Measurements from ENCODE around the gene BLTP2.

Gene BLTP2

DNA sequence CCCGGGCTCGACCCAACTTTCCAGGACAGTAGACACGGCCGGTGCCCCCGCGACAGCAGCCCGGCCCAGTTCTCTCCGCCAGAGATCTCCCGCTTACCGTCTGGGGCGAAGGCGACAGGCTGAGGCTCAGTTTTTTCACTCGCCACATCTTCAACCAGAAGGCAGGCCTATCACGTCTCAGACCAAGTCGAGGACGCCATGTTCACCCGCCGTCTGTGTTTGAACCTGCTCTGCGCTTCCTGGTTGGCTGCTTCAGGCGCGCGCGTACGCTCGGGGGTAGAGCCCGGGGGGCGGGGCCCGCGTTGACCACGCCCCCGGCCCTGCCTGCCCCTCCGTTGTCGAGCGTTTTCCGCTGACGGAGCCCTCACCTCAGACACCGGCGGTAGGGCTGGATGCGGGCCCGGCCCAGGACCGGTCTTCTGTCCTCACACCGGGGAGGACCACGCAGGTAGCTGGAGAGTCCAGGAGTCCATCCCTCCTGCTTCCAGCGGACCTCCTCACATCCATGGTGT lies 46.1 kb downstream of the BLTP2 start, which contains the start of gene SPAG5:
TSS of gene SPAG5 (minus strand) at position 227 of the 512 bp plus-strand sequence. CDS start at position 148, 79 bp downstream.
- DNase-seq (ENCODE audit: low read depth, low spot score), result peak; percentile 84

DNA sequence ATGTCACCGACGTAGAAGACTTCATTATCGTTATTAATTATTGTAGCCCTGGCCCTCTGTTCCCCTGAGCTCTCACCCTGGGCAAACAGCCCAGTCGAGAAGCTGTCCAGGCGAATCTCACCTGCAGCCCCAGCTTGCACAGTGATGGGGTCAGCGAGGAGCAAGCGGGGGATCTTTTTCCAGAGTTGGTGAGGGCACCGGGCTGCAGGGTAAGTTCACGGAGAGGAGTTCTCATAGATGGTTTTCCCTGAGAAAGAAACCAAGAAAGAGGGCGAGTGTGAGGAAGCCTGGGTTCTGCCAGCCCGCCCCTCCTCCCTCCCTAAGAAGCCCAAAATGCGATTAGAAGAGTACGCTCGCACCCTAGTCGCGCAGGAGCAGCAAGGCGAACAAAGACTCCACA lies 46.6 kb downstream of the BLTP2 start:
- Histone ChIP-seq H3K4me1 (ENCODE audit: insufficient read depth, insufficient read length) (no peaks in the 10 kb centered on the region), H3K9me3 (ENCODE audit: insufficient read depth, low read length) (no peaks in the 10 kb centered on the region), H3K4me3 (ENCODE audit: insufficient read length, low read depth) (peak overlapping the region; percentile 82), H3K9ac (ENCODE audit: insufficient read length, low read depth) (peak overlapping the region; percentile 91), H3K27me3 (ENCODE audit: insufficient read depth, insufficient read length) (no peaks in the 10 kb centered on the region), H3K36me3 (ENCODE audit: insufficient read depth, insufficient read length, low read length) (peaks cover 10% of the 10 kb centered on the region)
- no peak for DNase-seq (ENCODE audit: low read depth, low spot score)
- TF ChIP-seq YY1 (IDR thresholded peaks at IDR 0.05; ENCODE audit: insufficient read depth, insufficient read length) (no peak), SUZ12 (IDR thresholded peaks at IDR 0.05; ENCODE audit: extremely low read depth, insufficient read depth, insufficient read length) (no peak), ZNF274 (IDR thresholded peaks at IDR 0.05; ENCODE audit: low read depth, low read length) (no peak)

More for the DNA sequence above, 46.1 kb downstream of the BLTP2 start, which contains the start of gene SPAG5:
- no peaks in the 10 kb centered on the region for H3K27me3 ChIP-seq (ENCODE audit: insufficient read depth, insufficient read length)
- H3K9ac ChIP-seq (ENCODE audit: insufficient read length, low read depth), result peak within 1 kb of the TSS; percentile 91
- H3K9me3 ChIP-seq (ENCODE audit: insufficient read depth, low read length), result no peaks in the 10 kb centered on the region
- H3K4me3 ChIP-seq (ENCODE audit: insufficient read length, low read depth), result peak within 1 kb of the TSS; percentile 82
- no peaks in the 10 kb centered on the region for H3K4me1 ChIP-seq (ENCODE audit: insufficient read depth, insufficient read length)
- peak; percentile 45 for TF ChIP-seq YY1 (IDR thresholded peaks at IDR 0.05; ENCODE audit: insufficient read depth, insufficient read length)
- no peak for TF ChIP-seq ZNF274 (IDR thresholded peaks at IDR 0.05; ENCODE audit: low read depth, low read length)
- peaks cover 10% of the 10 kb centered on the region for H3K36me3 ChIP-seq (ENCODE audit: insufficient read depth, insufficient read length, low read length)

DNA sequence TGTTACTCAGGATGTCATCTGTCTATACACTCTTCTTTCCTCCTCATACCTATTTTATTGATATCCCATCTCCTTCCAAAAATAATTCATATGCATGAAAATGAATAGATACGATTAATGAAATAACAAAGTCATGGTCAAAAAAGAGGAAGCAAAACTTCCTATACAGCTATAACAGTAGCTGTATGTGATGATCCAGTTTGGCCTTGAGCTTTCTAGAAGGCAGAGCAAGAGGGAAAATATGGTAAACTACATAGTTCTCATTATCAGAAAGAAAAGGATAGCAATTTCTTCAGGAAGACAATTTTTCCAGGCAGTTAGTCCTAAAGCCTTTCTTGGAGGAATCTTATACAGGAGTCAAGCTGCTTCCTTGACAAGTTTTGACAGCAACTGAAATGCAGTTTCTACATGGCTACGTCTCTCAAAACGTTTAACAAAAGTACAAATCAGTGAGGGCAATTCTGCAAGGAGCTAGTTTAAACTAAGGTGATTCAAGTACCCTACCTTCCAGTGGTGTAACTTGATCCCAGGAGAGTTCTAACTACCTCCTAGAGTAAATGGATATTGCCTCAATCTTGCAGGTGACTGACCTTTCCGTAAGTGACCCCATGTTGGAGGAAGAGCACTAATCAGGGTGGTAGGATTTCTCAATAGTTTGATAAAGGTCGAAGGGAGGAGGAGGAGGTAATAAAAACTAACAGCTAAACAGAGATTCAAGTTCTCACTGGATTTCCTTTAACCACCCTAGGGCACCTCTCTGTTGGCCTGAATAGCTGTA lies 47.2 kb downstream of the BLTP2 start:
- no peaks in the 10 kb centered on the region for H3K9me3 ChIP-seq (ENCODE audit: insufficient read depth, low read length)
- H3K4me1 ChIP-seq (ENCODE audit: insufficient read depth, insufficient read length), result no peaks in the 10 kb centered on the region
- H3K36me3 ChIP-seq (ENCODE audit: insufficient read depth, insufficient read length, low read length), result peaks cover 16% of the 10 kb centered on the region
- H3K4me3 ChIP-seq (ENCODE audit: insufficient read length, low read depth), result peak overlapping the region; percentile 82
- H3K27me3 ChIP-seq (ENCODE audit: insufficient read depth, insufficient read length), result no peaks in the 10 kb centered on the region
- TF ChIP-seq SUZ12 (IDR thresholded peaks at IDR 0.05; ENCODE audit: extremely low read depth, insufficient read depth, insufficient read length) (no peak), YY1 (IDR thresholded peaks at IDR 0.05; ENCODE audit: insufficient read depth, insufficient read length) (no peak), ZNF274 (IDR thresholded peaks at IDR 0.05; ENCODE audit: low read depth, low read length) (no peak)
- peak overlapping the region; percentile 91 for H3K9ac ChIP-seq (ENCODE audit: insufficient read length, low read depth)
- no peak for DNase-seq (ENCODE audit: low read depth, low spot score)
